GM12878 (cell line): Measurements from ENCODE around the gene BBLN.

Source experiments
- RAD21 ChIP-seq: IDR thresholded peaks from 2 replicates; pipeline ENCODE4 v1.6.1; 2011; ENCODE audit warnings: mild to moderate bottlenecking, low read depth, low read length, moderate library complexity; ENCODE audit not compliant: insufficient read depth
- ZZZ3 ChIP-seq: IDR thresholded peaks from 2 replicates; pipeline ENCODE4 v1.6.1; 2011; ENCODE audit warnings: low read depth; ENCODE audit not compliant: control insufficient read depth, insufficient read length

- TF ChIP-seq RAD21 (no peak), ZZZ3 (no peak)
Observed at GRCh38 chr9:128175726-128176125, 15.7 kb downstream of the BBLN start.
